K562 (cell line): ENCODE measurements around the gene GNA14.

Source experiments
- EZH2 ChIP-seq: IDR thresholded peaks from 2 replicates; pipeline ENCODE4 v1.6.1; 2012; ENCODE audit warnings: low read depth, mild to moderate bottlenecking, inconsistent platforms, low read length, borderline replicate concordance
- FOXJ3 ChIP-seq: sonication (generic); formaldehyde crosslinking; IDR thresholded peaks from 2 replicates; pipeline ENCODE4 v1.4.0; 2020; ENCODE audit warnings: mild to moderate bottlenecking, missing genetic modification reagents
- GABPB1 ChIP-seq: sonication (generic); formaldehyde crosslinking; IDR thresholded peaks from 2 replicates; pipeline ENCODE4 v1.8.0; 2022; ENCODE audit warnings: mild to moderate bottlenecking, missing genetic modification reagents
- KLF10 ChIP-seq: fragments of 250-450 bp; sonication (Bioruptor Pico); IDR thresholded peaks from 2 replicates; pipeline ENCODE4 v1.6.1; 2021; ENCODE audit warnings: matching md5 sums
- NONO ChIP-seq, 2 experiments: fragments of 200-400 bp in 1 of 2; fragments of 450-650 bp in 1 of 2; formaldehyde crosslinking in 1 of 2; IDR thresholded peaks; 2 replicates each; pipeline ENCODE4 v1.6.1; 2017; ENCODE audit warnings: low read depth in 2 of 2, mild to moderate bottlenecking in 2 of 2, moderate library complexity in 2 of 2, low read length in 1 of 2
- NR2C2 ChIP-seq, 2 experiments: fragments of 200-800 bp in 1 of 2; sonication (Bioruptor generic) in 1 of 2; sonication (generic) in 1 of 2; formaldehyde crosslinking in 1 of 2; IDR thresholded peaks; 2 replicates each; pipeline versions ENCODE4 v1.6.1 to v1.8.0; 2016 to 2022; ENCODE audit warnings: mild to moderate bottlenecking in 1 of 2, missing compliant biosample characterization in 1 of 2, missing genetic modification characterization in 1 of 2, missing genetic modification reagents in 1 of 2
- SMARCA5 ChIP-seq: fragments of 450-650 bp; IDR thresholded peaks from 2 replicates; pipeline ENCODE4 v1.6.1; 2016
- ZNF431 ChIP-seq: sonication (generic); formaldehyde crosslinking; IDR thresholded peaks from 2 replicates; pipeline ENCODE4 v1.8.0; 2022; ENCODE audit warnings: mild to moderate bottlenecking, missing genetic modification reagents
- TF ChIP-seq, protein P1 (sequence below), 2 experiments: fragments of 450-650 bp; conservative IDR thresholded peaks; 2 replicates each; pipeline ENCODE4 v1.6.1; 2017; ENCODE audit warnings: mild to moderate bottlenecking in 2 of 2, moderate library complexity in 2 of 2
- TF ChIP-seq, protein P2 (sequence below), 3 experiments: IDR thresholded peaks in 2 of 3; conservative IDR thresholded peaks in 1 of 3; 2 replicates each; pipeline ENCODE4 v1.5.1; 2011 to 2012; ENCODE audit warnings: low read length in 3 of 3, mild to moderate bottlenecking in 3 of 3, control low read depth in 2 of 3, improper control_type of control experiment in 1 of 3, inconsistent platforms in 1 of 3, low read depth in 1 of 3, mixed read lengths in 1 of 3, moderate library complexity in 1 of 3; ENCODE audit not compliant: insufficient read depth in 2 of 3

DNA sequence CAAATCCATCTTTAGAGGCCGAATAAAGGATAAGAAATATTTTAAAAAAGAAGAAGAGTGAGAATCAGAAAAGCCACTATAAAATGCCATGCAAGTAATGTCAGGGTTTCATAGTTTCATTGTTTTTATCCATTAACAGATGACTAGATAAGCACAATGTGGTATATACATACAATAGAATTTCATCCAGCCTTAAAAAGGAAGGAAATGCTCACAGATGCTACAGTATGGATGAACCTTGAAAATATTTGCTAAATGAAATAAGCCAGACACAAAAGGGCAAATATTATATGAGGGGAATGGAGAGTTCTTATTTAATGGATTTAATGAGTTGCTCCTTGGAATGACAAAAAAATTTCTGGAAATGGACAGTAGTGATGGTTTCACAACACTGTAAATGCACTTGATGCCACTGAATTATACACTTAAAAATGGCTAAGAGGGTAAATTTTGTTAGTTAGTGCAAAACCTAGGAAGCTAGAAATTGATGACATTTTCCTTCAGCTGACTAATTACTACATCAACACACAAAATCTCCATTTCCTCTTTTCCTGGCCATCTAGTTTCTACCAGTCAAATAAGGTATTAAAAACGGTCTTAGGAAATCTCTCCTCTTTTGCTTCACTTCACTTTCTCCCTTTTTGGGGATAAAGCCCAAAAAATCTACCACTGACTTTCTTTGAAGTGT, 86.6 kb downstream of the GNA14 start:
- TF ChIP-seq NR2C2 (CRISPR knock-in tag; IDR thresholded peaks at IDR 0.05) (no peak), NR2C2 (tag; IDR thresholded peaks at IDR 0.05) (no peak), ZNF431 (CRISPR knock-in tag) (no peak), GABPB1 (no peak), KLF10 (no peak), FOXJ3 (CRISPR knock-in tag) (no peak), NONO (IDR thresholded peaks at IDR 0.05; ENCODE audit: low read depth in 2 of 2, low read length in 1 of 2) (no peak), EZH2 (no peak), SMARCA5 (no peak)
- TF ChIP-seq, protein P1, sequence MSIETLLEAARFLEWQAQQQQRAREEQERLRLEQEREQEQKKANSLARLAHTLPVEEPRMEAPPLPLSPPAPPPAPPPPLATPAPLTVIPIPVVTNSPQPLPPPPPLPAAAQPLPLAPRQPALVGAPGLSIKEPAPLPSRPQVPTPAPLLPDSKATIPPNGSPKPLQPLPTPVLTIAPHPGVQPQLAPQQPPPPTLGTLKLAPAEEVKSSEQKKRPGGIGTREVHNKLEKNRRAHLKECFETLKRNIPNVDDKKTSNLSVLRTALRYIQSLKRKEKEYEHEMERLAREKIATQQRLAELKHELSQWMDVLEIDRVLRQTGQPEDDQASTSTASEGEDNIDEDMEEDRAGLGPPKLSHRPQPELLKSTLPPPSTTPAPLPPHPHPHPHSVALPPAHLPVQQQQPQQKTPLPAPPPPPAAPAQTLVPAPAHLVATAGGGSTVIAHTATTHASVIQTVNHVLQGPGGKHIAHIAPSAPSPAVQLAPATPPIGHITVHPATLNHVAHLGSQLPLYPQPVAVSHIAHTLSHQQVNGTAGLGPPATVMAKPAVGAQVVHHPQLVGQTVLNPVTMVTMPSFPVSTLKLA (conservative IDR thresholded peaks at IDR 0.05), result no peak
- TF ChIP-seq, protein P2, sequence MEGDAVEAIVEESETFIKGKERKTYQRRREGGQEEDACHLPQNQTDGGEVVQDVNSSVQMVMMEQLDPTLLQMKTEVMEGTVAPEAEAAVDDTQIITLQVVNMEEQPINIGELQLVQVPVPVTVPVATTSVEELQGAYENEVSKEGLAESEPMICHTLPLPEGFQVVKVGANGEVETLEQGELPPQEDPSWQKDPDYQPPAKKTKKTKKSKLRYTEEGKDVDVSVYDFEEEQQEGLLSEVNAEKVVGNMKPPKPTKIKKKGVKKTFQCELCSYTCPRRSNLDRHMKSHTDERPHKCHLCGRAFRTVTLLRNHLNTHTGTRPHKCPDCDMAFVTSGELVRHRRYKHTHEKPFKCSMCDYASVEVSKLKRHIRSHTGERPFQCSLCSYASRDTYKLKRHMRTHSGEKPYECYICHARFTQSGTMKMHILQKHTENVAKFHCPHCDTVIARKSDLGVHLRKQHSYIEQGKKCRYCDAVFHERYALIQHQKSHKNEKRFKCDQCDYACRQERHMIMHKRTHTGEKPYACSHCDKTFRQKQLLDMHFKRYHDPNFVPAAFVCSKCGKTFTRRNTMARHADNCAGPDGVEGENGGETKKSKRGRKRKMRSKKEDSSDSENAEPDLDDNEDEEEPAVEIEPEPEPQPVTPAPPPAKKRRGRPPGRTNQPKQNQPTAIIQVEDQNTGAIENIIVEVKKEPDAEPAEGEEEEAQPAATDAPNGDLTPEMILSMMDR (IDR thresholded peaks at IDR 0.05 in 2 of 3, conservative IDR thresholded peaks at IDR 0.05 in 1 of 3; ENCODE audit: insufficient read depth in 2 of 3, low read depth in 1 of 3, low read length in 3 of 3), result no peak
